Ureter (tissue), 1 donor: Measurements from ENCODE around the gene RYR1. TPM values are rescaled to one million over a fixed set of nuclear protein-coding genes. Genes with fewer than 3 reads are reported as not detected.
A peak's percentile ranks its signal among the peaks of the same experiment; 100 is the strongest.
"Not testable (repeated sequence)": the region's sequence is repeated elsewhere in the genome, so short reads cannot be mapped to it uniquely, and the experiment has no call there.

Experiments
- DNase-seq: peaks from one replicate; pipeline ENCODE4 v3.0.0-alpha.2; 2020; ENCODE audit warnings: low spot score
- total RNA-seq: library from RNA; stranded (reverse); gene quantifications from one replicate; pipeline ENCODE4 v1.2.4, GENCODE V29; 2023
- donor health status: DM: yes; HTN: yes; CAD: no.

RYR1 gene
- total RNA-seq, 1 donor from 2014 or later: 3.4 TPM

DNA sequence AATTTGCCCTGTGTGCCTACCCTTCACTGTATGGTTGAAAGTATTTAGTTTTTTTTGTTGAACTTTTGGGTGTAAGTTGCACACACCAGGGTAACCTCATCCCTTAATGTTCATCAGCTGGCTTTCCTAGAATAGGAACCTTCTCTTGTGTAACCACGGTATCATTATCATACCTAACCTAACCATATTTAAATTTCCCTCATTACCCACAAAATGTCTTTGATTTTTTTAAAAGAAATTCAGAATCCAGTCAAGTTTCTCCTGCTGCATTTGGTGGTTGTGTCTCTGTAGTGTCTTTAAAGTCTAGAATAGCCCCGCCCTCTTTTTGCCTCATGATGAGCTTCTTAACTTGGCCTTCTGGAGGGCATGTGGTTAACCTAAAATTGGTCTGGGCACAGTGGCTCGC lies 80.3 kb downstream of the RYR1 start:
- DNase-seq: no peak

DNA sequence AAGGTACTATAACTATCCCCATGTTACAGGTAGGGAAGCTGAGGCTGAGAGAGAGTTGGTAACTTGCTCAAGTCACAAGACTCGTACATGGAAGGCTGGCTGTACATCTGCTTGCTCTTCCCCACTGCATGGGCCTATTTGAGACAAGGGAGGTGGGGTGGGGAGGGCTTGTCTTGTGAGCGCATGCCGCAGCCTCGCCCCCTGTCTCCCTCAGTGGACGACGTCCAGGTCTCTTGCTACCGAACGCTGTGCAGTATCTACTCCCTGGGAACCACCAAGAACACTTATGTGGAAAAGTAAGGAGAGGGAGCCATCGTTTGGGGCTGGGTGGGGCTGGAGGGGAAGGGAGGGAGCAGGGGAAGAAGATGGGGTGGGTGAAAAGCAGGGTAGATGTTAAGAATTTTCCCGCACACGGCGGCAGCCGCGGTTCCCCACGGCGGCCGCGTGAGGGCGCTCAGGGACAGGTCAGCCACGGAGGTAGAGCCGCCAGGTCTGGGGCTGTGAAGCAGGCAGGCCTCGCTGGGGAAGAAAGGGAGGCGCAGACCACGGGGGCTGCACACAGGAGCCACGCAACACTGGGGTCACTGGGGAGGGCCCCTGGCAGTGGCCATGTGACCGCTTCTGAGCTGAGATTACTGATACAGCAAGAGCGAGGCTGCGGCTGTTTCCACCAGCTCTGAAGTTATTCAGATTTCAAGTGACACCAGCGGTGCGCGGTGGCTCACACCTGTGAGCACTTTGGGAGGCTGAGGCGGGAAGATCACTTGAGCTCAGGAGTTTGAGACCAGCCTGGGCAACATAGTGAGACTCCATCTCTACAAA lies 81.5 kb downstream of the RYR1 start:
- DNase-seq: peak; percentile 68

DNA sequence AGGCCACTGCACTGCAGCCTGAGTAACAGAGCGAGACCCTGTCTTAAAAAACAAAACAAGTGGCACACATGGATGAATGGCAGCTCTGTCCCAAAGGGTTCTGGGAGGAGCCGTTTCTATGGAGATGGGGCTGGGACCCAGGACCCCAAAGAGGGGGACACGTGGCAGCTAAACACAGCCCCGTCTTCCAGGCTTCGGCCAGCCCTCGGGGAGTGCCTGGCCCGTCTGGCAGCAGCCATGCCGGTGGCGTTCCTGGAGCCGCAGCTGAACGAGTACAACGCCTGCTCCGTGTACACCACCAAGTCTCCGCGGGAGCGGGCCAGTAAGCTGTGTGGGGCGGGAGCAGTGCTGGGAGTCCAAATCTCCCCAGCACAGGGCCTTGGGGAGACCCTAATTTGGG lies 82.4 kb downstream of the RYR1 start:
- no peak for DNase-seq

DNA sequence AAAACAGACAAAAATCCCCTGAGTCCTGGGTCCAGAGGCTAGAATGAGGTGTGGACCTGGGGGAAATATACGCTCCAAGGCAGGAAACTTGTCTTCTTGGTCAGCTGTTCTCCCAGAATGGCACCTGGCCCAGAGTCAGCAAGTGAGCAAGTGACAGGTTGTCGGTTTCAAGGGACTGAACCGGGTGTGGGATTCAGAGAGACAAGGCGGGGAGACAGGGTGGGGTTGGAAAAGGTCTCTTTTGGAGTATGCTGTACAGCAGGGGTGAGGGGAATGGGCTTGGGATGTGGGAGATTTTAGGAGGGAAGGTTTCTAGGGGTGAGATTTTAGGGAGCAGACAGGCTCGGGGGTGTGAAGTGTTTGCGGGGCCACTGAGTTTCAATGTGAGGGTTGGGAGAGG lies 83.3 kb downstream of the RYR1 start:
- no peak for DNase-seq

DNA sequence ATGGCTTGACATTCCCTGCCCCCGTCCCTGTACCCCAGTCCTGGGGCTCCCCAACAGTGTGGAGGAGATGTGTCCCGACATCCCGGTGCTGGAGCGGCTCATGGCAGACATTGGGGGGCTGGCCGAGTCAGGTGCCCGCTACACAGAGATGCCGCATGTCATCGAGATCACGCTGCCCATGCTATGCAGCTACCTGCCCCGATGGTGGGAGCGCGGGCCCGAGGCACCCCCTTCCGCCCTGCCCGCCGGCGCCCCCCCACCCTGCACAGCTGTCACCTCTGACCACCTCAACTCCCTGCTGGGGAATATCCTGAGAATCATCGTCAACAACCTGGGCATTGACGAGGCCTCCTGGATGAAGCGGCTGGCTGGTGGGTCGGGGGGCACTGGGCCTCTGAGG lies 83.8 kb downstream of the RYR1 start:
- DNase-seq: no peak

DNA sequence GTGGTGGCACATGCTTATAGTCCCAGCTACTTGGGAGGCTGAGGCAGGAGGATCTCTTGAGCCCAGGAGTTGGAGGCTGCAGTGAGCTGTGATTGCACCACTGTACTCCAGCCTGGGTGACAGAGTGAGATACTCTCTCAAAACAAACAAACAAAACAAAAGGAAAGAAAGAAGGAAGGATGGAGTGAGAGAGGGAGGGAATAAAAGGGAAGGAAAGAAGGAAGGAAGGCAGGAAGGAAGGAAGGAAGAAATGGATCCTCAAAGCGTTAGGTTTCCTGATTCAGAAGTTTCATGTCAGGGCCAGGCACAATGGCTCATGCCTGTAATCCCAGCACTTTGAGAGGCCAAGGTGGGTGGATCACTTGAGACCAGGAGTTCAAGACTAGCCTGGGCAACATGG lies 84.5 kb downstream of the RYR1 start:
- not testable (repeated sequence) for DNase-seq

DNA sequence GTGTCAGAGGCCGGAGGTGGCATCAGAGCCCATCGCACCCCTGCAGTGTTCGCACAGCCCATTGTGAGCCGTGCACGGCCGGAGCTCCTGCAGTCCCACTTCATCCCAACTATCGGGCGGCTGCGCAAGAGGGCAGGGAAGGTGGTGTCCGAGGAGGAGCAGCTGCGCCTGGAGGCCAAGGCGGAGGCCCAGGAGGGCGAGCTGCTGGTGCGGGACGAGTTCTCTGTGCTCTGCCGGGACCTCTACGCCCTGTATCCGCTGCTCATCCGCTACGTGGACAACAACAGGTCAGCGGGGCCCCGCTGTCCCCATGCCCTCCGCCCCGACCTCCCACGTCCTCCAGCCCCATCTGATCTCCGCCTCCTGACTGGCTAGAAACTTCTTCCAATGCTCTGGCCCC lies 85.7 kb downstream of the RYR1 start:
- no peak for DNase-seq

DNA sequence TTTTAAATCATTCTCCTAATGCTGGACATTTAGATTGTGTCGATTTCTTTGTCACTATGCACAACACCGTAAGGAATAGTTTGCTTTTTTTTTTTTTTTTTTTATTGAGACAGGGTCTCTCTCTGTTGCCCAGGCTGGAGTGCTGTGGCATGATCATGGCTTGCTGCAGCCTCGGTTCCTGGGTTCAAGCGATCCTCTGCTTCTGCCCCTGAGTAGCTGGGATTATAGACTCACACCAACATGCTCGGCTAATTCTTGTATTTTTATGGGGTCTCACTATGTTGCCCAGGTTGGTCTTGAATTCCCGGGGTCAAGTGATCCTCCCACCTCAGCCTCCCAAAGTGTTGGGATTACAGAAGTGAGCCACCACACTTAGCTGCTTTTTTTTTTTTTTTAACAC lies 86.5 kb downstream of the RYR1 start:
- no peak for DNase-seq

DNA sequence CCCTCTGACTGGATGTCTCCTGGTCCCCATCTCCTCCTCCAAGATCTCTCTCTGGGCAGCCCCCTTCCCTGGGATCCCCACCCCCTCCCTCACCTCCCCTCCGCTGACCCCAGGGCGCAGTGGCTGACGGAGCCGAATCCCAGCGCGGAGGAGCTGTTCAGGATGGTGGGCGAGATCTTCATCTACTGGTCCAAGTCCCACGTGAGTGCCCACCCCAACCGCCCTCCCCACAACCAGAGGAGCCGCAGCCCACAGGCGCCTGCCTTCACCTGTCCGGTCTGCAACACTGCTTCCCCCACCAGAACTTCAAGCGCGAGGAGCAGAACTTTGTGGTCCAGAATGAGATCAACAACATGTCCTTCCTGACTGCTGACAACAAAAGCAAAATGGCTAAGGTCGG lies 89.4 kb downstream of the RYR1 start:
- no peak for DNase-seq

DNA sequence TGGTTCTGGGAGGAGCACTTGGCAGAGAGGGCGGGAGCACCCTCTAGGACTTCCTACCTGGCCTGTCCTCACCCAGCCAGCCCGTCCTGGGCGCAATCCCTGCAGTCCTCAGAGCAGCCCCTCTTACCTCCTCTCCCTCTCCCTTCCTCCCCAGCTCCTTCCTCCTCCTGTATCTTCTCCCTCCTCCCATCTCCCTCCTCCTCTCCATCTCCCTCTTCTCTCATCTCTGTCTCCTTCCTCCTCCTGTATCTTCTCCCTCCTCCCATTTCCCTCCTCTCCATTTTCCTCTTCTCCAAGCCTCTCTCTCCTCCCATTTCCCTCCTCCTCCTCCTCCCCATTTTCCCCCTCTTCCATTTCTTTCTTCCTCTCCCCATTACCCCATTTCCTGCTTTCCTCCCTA lies 89.8 kb downstream of the RYR1 start:
- no peak for DNase-seq

DNA sequence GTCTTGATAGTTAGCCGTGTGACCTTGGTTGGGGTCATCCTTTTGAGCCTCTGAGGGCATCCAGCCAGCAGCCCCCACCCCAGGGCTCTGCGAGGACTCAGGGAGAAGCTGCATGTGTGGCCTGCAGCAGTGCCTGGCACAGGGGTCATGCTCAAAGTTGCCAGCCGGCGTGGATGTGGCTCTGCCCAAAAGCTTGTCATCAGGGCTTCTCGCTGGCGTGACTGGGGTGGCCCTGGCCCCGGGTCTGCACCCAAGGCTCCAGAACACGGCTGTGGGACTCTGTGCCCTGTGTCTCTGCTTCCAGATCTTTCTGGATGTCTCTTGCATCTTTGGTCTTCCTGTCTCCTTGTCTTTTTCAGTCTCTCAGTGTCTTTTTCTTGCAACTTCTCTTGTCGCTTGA lies 90.9 kb downstream of the RYR1 start:
- no peak for DNase-seq

DNA sequence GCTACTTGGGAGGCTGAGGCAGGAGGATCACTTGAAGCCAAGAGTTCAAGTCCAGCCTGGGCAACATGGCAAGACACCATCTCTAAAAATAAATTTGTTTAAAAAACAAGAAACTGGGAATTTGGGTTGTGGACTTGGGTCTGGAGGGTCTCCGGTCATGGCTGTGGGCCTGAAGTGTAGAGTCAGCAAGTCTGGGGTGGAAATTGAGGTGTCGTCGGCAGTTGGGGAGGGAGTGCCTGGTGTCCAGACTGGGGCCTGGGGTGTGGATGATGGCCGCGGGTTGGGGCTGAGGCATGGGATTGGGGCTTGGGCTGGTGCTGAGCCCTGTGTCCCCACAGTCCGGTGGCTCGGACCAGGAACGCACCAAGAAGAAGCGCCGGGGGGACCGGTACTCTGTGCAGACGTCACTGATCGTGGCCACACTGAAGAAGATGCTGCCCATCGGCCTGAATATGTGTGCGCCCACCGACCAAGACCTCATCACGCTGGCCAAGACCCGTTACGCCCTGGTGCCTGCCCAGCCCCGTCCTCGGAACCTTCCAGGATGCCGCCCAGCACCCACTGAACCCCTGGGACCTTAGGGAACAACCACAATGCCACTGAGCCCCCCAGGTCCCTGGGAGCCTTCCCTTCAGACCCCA lies 91.6 kb downstream of the RYR1 start:
- no peak for DNase-seq

DNA sequence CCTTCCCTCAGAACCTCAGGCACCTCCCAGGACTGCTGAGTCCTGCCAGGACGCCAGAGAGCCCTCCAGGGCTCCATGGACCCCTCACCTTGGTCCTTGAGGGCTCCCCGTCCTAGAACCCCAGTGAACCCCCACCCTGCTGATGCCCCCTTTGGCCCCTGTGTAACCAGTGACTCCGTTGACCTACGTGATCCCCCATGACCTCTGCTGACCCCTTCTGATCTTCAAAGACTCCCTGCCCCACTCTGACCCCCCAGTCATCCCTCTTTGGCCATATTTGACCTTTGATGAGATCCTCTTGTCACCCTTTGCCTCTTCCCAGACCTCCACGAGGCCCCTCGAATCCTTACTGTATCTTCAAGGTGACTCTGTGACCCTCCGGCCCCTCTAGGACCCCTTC lies 92.9 kb downstream of the RYR1 start:
- no peak for DNase-seq

DNA sequence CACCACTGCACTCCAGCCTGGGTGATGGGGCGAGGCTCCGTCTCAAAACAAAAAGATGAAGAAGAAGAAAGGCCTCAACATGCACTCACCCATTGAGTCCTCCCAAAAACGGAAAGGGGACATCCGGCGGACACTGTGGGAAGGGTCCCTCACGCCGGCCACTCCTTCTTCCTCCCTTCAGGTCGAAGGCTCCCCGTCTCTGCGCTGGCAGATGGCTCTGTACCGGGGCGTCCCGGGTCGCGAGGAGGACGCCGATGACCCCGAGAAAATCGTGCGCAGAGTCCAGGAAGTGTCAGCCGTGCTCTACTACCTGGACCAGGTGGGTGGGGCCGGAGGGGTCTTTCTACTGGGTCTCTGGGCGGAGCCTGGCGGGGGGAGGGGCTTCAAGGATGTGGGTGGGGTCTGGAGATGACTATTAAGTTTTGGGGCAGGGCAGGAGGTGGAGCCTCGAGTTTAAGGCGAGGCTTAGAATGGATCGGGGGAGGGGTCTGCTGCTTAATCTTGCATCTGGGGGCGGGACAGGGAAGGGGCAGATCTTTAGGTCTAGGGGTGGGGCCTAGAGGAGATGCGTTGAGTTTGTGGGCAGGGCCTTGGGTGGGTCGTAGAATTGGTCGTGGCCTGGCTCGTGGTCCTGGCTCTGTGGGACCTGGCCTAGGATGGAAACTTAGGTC lies 94.1 kb downstream of the RYR1 start:
- no peak for DNase-seq

DNA sequence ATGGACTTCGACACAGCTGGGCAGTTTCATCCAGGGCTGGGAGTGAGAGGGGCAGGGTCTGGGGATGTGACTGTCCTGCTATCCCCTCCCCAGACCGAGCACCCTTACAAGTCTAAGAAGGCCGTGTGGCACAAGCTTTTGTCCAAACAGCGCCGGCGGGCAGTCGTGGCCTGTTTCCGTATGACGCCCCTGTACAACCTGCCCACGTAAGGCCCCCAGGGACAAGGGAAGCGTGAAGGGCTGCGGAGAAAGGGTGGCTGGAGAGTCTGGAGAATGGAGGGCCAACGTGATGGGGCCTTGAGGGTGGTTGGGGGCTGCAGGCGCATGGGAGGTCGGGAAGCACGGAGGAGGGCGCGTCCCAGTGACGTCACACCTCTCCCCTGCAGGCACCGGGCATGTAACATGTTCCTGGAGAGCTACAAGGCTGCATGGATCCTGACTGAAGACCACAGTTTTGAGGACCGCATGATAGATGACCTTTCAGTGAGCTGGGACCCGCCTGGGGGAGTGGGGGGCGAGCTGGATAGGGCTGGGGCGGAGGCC lies 94.8 kb downstream of the RYR1 start:
- DNase-seq: no peak

DNA sequence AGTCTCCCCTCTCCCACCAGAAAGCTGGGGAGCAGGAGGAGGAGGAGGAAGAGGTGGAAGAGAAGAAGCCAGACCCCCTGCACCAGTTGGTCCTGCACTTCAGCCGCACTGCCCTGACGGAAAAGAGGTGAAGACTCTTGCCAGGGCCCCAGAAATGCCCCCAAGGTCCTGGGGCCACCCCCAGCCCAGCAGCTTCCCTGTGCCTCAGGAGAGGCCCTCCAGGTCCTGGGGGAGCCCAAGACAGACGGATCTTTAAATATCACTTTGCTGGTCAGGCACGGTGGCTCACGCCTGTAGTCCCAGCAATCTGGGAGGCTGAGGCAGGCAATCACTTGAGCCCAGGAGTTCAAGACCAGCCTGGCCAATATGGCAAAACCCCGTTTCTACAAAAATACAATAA lies 95.4 kb downstream of the RYR1 start:
- DNase-seq: no peak

DNA sequence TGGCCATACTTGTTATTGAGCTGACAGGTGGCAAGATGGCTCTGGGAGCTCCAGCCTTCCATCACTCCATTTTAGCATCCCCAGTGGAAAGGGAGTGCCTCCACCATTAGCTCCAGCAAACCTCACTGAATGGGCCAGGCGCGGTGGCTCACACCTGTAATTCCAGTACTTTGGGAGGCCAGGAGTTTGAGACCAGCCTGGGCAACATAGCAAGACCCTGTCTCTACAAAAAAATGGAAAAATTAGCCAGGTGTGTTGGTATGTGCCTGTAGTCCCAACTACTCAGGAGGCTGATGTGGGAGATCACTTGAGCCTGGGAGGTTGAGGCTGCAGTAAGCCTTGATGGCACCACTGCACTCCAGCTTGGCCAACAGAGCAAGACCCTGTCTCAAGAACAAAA lies 98.0 kb downstream of the RYR1 start:
- no peak for DNase-seq

DNA sequence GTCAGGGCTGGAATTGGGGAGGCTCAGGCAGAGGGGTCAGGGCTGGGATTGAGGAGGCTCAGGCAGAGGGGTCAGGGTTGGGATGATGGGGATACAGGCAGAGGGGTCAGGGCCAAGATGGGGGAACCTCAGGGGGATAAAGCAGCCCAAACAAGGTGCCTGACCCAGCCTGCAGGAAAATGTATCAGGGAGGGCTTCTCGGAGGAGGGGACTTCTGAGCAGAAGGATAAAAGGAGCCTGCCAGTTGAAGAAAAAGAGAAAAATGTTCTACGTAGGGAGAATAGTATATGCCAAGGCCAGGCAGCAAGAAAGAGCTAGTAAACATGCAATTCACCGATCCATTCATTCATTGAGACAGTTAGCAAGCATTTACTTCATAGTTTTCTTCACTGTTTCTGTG lies 99.4 kb downstream of the RYR1 start:
- DNase-seq: no peak

DNA sequence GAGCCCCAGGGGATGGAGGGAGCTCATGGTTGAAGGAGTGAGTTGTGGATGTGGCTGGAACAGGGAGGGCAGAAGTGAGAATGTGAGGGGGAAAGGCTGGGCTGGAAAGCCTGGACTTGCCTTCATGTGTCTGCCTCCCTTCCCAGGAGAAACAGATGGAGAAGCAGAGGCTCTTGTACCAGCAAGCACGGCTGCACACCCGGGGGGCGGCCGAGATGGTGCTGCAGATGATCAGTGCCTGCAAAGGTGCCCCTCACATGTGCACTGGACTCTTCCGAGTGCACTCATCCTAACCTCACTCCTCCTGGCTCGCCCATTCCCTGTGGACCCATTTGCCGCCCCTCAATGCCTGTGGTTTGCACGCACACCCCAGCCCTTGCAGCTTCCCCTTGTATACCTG lies 101.1 kb downstream of the RYR1 start:
- no peak for DNase-seq

DNA sequence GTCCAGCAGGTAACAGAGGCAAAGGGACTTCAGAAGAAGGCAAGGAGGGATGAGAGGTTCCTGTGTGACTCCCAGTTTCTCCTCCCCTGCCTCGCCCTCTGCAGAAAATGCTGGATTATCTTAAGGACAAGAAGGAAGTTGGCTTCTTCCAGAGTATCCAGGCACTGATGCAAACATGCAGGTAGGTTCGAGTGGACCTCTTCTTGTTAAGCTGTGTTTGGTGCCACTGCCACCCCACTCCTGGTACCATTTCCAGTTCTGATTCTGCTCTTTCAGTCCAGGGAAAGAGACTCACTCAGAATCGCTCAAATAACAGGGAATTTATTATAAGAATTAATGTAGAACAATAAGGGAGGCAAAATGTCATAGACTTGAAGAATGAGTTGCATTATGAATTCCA lies 101.7 kb downstream of the RYR1 start:
- DNase-seq: no peak

DNA sequence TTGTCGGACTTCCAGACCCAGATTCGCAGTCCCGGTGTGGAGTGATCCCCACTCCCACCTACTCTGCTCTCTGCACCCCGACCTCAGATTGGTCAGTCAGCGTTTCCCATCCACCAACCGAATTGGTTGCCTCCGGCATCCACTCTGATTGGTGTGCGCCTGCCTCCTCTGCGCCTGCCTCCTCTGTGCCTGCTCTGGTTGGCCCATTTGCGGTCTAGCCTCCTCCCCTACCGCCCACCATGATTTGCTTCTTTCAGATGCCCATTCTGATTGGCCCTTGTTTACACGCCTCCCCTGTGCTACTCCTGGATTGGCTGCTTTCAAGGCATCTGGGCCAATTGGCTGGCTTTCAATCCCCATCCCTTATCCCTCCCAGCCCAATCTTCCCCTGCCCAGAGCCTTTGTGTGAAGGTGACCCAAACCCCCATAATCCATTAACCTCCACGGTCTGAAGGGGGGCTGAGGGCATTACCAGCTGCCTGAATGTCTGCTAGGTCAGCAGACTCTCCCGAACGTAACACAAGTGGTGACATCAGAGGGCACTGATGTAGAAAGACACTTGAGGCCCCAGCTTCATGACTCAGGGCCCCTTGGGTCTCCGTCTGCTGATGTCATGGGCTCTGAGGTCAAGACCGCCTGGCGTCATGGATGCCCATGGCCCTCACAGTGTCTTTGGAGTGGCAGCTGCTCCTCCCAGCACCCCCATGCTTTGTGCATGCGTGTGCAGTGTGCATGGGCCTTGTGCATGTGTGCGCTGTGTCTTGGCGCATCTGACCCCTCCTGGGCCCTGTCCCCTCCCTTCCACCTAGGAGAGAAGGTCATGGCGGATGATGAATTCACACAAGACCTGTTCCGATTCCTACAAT lies 103.8 kb downstream of the RYR1 start:
- DNase-seq: no peak

DNA sequence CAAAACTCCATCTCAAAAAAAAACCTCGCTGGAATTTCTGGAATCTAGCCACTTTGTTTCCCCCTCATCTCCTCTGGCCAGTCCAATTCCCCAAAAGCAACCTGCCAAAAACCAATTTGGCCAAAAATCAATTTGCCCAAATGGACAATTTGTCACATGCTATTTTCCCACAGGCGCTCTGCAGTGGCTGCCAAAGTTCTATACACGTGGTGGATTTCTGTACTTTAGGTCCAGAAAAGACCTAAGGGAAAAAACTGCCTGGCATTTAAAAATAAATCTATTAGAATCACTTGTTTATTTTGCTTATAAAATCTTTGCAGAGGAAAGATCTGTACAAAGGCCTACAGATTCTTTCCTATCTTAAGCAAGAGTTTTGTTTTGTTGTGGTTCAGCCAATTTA lies 104.9 kb downstream of the RYR1 start:
- no peak for DNase-seq
